GM03348 (cell line): ENCODE data around the gene ACADVL.
"Not testable (repeated sequence)": the region's sequence is repeated elsewhere in the genome, so short reads cannot be mapped to it uniquely, and the experiment has no call there.

Source experiments
- DNase-seq: peaks from one replicate; pipeline ENCODE4 v3.0.0; 2012; ENCODE audit warnings: low spot score

Gene ACADVL

GRCh38 chr17:7219812-7220592 lies at the start of gene ACADVL, which contains the start of gene DLG4:
TSS of gene ACADVL (plus strand) at chr17:7219938. CDS start at chr17:7219985, 47 bp downstream.
TSS of gene DLG4 (minus strand) at chr17:7219836.
- DNase-seq = peak; percentile 95

DNA sequence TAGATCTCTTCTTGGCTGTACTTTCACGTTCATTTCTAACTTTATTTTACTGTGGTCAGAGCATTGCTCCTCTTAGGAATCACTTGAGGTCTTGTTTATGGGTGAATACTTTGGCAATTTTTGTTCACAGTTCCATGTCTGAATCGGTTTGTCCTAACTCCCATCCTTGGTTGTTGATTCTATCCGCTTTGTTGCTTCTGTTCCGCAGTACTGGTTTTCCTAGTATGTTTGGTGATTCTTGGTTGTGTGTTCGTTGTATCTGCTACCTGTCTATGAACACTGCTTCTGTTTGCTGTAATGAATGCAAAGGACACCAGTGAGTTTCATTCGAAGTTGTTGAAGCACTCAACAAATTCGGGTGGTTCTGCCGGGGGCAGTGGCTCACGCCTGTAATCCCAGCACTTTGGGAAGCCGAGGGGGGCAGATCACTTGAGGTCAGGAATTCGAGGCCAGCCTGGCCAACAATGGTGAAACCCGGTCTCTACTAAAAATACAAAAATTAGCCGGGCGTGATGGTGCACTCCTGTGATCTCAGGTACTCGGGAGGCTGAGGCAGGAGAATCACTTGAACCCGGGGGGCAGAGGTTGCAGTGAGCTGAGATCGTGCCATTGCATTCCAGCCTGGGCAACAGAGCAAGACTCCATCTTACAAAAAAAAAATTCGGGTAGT lies 47.1 kb upstream of the ACADVL start:
- not testable (repeated sequence) for DNase-seq

DNA sequence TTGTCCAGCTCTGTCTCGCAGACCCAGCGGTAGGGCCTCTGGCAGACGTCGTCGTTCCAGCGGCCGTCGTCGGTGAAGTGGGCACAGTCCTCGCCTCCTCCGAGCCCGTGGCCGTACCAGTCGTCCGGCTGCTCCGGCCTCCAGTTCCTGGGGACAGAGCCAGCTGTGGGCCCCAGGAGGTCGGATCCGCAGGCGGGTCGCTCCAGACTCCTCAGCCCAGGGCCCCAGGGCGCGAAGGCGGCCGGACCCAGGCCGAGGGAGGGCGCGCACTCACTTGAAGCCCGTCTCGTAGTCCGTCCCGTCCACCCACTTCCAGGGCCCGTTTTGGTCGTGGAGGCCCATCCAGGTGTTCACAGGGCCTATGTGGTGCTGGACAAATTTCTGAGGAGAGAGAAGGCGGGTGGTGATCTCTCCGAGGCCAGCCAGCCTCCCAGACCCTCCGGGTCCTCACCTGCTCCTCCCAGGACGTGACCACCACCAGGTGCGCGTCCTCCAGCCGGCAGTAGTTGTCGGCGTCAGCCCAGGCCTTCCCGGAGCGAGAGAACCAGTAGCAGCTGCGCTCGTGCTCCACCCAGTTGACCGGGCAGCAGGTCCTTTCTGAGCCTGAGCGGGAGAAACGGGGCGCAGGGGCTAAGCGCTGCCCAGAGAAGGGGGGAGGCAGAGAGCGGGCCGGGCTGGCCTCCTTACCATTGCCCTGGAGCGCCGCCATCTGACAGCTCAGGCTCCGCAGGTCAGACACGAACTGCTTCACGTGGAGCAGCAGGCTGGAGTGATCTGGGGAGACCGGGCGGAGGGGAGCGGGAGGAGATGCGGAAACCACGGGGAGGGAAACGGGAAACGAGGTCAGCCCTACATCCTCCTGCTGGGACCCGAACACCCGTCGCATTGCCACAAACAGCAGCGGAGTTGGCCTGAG lies 45.8 kb upstream of the ACADVL start:
- no peak for DNase-seq

GRCh38 chr17:7174603-7175326 lies 45.0 kb upstream of the ACADVL start:
- no peak for DNase-seq

DNA sequence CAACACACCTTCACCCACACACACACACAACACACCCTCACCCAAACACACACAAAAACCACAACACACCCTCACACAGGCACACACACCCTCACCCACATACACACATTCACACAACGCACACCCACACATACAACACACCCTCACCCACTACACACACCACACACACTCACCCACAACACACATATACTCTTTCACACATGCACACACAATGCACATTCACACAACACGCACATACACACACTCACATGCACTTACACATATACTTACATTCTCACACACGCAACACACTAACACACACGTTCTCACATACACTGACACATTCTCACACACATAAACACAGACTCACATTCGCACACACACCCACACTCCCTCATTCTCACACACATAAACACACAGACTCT lies 44.4 kb upstream of the ACADVL start:
- no peak for DNase-seq

- DNase-seq = no peak
Measured at GRCh38 chr17:7176107-7176840, 43.5 kb upstream of the ACADVL start.

DNA sequence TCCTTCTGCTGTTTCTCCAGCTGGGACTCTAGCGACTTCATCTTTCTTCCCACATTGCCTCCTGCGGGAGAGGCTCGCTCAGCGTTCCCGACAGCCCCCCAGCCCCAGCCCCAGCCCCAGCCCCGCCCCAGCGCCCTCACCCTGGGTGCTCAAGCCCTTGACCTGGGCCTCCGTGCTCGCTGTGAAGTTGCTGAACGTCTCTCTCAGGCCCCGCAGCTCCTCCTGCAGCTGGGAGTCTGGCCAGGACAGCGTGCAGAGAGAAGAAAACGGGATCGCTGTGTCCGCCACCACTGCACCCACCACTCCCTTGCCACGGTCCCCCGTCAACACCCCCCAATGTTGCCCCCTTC lies 42.9 kb upstream of the ACADVL start:
- peak; percentile 52 for DNase-seq

GRCh38 chr17:7177191-7177953 lies 42.4 kb upstream of the ACADVL start:
- peak; percentile 93 for DNase-seq

DNA sequence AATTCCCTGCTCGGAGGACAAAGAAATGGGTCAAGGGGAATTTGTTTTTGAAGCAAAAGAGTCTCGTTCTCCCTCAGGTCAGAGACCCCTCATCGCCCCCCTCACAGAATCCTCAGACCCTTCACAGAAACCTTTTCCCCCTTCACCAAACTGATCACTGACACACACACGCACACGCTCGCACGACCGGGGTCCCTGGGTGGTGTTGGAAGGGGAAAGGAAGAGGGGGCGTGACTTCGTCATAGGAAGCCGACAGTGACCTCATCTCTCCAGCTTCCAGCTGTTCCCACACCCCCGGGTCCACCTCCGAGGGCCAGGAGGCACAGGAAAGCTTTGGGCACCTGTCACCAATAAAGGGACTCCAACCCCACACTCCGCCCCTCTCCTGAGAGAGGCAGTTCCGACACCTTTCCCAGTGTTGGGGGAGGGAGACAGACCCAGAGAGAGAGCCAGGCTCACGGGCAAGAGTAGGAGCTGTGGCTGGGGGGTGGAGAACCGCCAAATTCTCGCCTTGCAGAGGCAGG lies 41.7 kb upstream of the ACADVL start:
- DNase-seq = no peak

- no peak for DNase-seq
Measured at GRCh38 chr17:7178973-7179316, 40.8 kb upstream of the ACADVL start.

- no peak for DNase-seq
Measured at GRCh38 chr17:7179317-7180254, 40.2 kb upstream of the ACADVL start, which contains the start of gene ASGR1. TSS of gene ASGR1 (minus strand) at chr17:7179370. CDS start at chr17:7178563, 807 bp downstream.

GRCh38 chr17:7182101-7182500 lies 37.6 kb upstream of the ACADVL start:
- DNase-seq = not testable (repeated sequence)

GRCh38 chr17:7183433-7184090 lies 36.2 kb upstream of the ACADVL start:
- DNase-seq = no peak

DNA sequence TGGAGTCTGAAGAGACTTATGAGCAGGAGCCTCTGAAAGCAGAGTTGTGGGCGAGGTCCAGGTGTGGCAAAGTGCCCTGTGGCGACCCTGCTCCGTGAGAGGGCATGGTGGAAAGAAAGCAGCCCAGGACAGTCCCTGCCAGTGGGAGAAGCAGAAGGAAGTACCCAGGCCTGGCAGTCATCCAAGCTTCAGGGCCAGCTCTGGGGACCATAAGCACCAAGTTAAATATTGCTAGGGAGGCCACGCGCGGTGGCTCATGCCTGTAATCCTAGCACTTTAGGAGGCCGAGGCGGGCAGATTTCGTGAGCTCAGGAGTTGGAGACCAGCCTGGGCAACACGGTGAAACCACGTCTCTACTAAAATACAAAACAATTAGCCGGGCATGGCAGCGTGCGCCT lies 35.6 kb upstream of the ACADVL start:
- no peak for DNase-seq

DNA sequence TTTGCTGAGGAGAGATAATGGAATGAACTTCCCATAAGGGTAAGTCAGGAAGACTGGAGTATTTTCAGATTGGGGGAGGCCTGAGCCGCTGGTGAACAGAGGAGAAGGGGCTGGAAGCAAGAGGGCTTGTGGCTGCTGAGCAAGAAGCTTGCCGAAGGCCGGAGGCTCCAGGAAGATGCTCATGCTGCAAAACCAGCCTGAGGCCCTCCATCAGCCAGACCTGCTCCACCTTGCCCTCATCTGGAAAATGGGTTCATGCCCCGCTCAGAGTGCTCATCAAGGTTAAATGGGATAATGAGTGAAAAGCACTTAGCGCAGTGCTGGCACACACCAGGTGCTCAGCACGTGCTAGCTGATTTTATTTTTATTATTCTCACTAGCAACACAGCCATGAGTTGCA lies 35.1 kb upstream of the ACADVL start:
- no peak for DNase-seq

DNA sequence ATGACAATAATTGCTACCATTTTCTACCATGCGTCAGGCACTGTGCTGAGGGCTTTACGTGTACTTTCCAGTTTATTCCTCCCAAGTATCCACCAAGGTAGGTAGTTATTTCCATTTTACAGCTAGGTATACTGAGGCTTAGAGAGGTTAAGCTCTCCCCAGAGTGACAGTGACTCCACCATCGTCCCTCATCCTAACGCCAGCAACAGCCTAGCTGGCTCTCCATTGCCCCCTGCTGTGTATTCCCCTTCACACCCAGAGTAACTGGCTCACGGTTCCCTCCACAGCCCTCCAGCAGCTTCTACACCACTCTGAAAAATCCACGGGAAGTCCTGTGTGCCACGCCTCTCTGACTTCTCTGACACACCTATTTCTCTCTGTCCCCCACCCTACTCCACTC lies 33.5 kb upstream of the ACADVL start:
- no peak for DNase-seq

GRCh38 chr17:7190276-7190917 lies 29.3 kb upstream of the ACADVL start:
- DNase-seq = no peak

DNA sequence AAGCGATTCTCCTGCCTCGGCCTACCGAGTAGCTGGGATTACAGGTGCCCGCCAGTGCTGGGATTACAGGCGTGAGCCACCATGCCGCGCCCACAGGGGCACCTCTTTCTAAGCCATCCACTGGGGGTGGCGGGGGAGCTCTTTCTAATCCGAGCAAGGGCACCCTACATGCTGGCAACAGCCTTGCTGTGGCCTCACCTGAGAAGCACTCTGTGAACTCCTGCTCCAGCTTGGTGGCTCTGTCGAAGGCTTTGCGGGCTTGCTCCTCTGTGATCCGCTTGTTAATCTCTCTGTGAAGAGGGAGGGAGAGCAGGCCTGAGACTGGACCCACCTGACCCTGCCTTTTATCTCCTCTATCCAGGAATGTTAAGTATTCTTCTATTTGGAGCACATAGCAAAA lies 28.7 kb upstream of the ACADVL start:
- no peak for DNase-seq
